NCI-H2107 treated with DMSO at 0.1 percent for 48 hours (cell line): ENCODE results near the gene MEIS2.

Source experiments
- DNase-seq: peaks from one replicate; lab custom pipeline; 2025; ENCODE audit not compliant: unreplicated experiment; lab: John Stamatoyannopoulos, UW

MEIS2 gene

DNA sequence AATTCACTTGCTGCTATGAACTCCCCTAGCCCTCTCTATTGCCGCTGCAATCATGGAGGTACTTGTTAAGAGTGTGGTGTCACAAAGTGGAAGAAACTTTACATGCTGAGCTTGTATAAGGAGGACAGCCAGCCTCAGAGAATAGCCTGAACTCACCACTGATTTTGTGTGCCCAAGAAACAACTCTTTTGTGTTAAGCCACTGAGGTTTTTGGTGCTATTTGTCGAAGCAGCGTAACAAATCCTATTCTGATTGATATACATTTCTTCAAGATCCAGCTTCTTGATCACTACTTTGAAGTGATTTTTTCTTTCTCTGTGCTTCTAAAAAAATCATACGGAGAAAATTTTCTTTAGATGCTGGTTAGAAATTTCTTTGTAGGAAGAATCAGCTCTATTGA lies 132.4 kb downstream of the MEIS2 start:
- DNase-seq: no peak

DNA sequence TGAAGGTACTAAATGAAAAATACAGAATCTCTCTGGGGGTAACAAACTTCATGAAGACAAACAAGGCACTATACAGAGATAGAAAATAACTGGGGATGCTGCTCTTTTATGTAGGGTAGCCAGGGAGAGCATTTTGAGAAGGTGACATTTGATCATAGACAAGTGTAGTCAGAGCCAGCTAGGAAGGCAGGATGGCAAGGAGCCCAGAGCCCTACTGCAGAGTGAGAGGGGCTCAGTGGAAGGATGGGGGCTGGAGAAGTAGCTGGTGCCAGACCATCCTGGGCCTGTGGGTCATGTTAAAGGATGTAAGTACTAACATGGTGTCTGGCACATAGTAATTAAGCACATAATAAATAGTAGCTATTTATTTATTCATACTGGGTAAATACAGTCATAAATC lies 133.6 kb downstream of the MEIS2 start:
- DNase-seq: no peak

DNA sequence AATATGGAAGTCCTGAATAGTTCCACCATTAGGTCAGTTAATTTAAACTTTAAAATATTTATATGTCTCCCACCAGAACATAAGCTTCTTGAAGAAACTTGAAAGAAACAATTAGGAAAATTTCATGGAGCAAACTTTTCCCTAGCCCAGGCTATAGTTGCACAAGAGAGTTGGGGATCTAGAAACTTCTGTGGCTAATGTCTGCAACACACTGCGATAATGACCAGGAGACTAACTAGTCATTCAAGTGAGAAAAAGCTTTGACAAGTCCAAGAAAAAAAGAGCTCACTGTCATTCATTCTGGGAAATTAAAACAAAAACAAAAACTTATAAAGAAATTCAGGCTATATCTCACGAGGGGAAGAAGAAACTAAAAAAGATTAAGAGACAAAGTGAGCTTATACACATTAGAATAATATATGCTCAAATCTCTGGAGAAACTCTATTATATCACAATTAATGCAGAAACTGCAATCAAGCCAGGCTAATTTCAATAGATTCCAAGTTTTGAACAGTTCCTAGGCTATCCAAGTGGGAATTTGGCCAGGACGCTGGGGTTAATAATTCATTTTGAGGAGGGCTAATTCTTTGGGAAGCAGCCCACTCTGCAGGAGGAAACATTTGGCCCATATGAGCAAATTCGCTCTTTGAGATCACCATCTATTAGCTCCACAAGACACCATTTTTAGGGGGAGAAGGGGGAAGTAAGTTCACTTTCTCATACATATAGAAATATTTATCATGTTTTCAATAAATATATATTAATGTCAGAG lies 134.6 kb downstream of the MEIS2 start:
- DNase-seq: no peak

DNA sequence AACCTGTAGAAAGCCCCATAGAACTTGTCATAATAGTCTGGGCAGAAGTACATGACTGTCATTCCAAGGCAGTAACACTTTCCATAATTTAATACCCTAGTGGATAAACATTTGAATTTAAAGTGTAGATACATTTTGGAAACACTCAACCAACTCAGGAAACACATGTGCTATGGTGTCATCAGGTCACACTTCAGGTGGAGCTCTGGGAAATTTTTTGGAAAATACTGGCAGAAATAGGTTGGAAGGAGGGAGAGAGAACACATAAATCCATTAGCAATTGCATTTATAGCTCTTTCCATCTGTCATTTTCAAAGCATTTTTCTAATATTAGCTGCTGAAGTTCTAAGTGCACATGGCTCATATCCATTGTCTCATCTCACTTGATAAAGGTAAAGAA lies 135.7 kb downstream of the MEIS2 start:
- DNase-seq: no peak

DNA sequence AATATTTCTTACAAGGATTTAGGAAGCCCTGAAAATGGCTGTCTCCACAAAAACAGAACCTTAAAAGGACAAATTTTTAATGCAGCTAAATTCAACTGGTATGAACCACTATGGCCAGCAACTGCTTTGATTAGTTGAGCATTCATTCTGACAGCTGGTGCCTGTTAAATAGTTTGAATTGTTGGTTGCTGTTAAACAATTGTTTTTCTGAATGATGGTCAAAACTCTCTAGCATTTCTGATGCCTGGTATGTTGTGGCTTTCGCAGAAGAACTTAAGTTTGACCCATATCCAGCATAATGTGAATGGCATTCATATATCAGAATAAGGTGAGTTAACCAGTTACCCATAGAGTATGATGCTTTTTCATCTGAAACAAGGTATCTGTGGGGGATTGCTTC lies 138.4 kb downstream of the MEIS2 start:
- DNase-seq: no peak

DNA sequence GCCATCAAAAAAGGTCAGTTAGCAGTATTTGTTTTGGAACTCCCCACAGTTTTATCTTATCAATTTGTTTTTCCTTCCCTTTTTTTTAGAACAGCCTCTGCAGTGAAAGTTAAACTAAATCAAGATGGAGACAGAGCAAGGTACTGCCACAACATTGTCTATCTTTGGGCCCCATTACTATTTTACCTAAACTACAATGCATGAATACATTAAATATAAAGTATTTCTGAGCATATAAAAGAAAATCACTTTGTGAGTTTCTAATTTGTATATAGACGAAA lies 139.5 kb downstream of the MEIS2 start:
- DNase-seq: no peak

DNA sequence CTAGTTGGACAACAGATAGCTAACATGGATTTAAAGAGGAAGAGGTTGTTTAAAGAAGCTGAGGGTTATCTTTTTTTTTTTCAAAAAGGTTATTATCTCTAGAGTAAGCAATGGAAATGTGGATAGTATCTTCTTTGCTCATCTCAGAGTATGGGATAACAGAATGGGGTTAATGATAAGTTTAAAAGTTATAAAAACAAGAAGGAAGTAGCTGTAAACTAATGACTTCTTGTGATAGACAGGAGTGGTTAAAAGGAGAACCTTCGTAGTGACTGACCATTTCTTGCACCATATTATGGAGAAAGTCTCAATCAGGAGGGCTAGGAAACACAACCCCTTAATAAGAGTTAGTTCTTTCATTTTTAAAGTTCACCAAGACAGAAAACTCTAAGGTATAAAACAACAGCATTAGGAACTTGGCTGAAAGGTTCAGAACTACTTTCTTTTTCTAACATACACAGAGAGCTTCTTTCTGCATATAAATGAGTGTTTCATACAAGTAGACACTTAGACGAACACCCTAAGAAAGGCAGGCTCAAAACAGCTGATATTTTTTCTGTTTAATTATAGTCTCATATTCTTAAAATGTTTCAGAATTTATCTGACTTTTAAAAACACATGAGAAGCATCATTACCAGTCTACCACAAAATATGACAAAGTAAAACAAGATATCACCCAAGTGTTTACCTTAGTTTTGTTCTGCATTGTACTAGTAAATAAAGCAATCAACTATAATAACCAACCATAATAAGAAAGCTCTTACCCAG lies 140.0 kb downstream of the MEIS2 start:
- no peak for DNase-seq

DNA sequence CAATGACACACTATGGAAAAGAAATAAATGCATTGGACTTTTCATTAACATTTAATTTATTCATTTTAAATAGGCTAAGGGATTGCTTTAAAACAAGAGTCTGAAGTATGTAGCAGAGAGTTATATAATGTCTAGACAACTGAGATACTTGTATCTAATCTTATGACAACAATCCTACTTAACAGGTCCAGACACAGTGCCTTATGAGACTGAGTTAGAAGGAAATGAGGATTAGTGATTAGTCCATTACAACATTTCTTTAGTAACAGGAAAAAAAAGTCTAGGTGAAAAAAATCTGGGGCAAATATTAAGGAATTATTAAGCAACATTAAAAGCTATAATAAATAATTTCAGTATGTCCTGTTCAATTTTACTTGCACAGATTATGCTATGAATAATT lies 140.6 kb downstream of the MEIS2 start:
- no peak for DNase-seq

DNA sequence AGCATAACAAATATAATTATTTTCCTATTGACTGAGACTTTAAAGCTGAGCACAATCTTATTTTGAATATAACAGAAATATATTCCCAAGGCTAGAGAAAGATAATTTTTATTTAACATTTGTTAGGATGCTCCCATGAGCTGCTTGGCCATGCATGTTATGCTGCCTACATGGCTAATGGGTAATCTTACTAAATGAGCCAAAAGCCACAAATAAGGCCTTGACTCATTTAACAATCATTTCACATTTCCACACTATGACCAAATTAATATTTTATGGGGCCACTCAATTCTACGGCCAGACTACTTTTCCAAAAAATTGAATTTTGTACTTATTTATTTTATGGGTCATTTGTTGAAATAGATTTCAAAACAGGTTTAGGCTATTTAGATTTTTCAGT lies 141.7 kb downstream of the MEIS2 start:
- DNase-seq: no peak

DNA sequence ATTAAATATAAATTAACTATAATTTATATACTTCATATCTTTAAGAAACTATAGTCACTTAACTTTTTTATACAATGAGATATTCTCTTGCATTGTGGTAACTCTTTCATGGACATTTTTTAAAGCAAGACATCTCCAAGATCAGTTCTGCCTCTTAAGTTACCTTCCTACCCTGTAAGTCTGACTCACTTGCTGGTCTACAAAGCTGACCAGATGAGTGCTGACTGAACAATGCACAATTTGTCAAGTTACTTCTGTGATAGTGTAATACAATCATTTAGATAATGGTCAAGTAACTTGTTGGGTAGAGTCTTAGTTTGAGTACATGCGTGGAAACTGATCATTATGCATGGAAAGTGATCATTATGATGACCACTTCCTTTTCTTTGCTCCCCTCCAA lies 145.9 kb downstream of the MEIS2 start:
- no peak for DNase-seq

DNA sequence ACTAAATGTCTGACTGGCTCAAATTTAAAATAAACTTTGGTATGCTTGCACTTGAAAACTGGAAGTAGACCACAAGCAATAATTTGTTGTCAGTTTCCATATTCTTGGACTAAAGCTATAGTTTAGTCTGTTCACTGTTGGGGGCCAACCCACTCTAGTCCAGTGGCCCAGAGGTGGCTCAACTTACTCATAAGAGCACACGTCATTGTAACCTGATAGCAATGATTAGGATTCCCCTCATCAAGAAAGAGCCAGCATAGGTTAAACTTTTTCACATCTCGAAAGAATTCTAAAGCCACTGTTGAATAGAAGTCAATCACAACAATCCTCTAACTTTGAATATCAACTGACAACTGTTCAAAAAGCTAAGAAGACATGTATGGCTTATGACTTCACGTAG lies 147.0 kb downstream of the MEIS2 start:
- DNase-seq: no peak

DNA sequence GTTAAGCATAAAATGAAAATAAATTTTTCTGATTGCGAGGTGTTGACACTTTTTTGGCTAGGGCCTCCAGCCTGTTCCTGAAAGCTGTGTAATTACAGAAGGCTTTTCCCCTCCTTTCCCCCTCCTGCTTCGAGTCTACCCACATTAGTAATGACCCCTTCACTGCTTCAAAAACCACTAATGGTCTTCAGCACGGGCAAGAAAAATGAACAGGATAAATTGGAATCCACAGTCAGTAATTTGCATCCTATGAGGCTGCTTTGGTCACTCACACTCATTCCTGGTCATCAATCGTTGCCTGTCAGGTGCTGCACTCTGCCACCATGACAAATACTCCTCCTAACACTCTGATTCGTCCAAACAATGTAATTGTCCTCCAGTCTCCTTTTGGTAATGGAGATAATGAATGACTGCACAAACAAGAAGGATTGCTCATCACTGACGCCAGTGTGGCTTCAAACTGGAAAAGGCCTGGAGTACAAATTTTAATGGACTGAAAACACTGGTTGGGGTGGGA lies 148.6 kb downstream of the MEIS2 start:
- DNase-seq: no peak

DNA sequence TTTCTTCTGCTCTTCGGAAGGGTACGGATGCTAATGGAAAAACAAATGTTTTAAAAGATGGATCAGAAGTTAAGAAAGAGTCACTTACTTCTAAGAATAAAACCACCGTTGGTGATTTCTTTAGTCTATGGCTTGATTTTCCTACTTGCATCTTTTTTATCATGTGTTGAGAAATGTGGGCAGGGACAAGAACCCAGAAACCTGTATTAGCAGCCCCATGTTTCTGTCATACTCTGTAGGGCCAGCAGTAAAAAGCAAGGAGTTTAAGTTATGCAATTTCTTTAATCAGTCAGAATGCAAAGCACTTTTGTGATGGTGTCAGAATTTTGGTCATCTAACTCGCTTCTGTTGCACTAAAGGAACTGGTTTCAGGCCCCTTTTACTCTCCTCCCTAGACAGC lies 150.0 kb downstream of the MEIS2 start:
- no peak for DNase-seq

DNA sequence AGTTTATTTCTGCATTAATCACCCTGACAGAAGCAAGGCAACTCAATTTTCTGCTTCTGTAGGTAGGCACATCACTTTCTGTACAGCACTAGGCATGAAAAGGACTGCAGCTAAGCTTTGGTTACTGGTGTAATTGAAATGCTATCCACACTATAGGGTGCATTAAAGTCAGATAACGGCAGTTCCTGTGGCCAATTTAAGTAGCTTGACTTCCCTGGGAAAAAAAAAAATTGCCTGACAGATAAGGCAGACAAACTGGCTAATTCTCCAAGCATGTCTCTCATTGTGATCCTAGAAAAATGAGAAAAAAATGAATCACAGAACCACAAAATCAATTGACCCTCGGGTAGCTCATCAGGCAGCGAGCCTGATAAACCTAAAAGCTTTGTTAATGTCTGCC lies 151.4 kb downstream of the MEIS2 start:
- DNase-seq: no peak

DNA sequence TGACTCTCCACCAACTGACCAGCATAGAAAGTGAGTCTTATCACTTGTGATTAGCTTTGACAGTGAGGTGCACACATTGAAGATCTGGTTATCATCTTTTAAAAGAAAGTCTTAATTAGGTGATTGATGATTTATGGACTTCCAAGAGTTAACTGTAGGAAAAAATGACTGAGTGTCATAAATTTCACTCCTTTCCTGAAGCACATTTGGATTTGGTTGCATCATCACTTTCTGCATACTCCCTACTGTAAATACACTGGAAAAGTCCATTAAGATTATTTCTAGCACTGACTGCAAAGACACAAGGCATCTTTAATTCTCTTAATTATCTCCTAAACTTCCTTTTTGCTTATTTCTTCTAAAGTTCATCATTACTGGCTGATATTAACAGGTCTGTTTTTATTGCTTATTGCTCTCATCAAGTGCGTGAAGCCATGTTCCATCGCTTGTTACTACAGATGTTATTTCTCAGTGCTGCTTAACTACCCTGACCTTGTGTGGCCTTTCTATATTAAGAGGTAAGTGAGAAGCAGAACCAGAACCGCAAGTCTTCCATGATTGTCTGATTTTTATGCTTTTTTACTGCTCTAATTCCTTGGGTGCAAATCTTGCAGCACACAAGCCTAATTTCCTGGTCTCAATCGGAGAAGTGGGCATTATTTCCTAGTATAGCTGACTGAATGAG lies 153.2 kb downstream of the MEIS2 start:
- no peak for DNase-seq

DNA sequence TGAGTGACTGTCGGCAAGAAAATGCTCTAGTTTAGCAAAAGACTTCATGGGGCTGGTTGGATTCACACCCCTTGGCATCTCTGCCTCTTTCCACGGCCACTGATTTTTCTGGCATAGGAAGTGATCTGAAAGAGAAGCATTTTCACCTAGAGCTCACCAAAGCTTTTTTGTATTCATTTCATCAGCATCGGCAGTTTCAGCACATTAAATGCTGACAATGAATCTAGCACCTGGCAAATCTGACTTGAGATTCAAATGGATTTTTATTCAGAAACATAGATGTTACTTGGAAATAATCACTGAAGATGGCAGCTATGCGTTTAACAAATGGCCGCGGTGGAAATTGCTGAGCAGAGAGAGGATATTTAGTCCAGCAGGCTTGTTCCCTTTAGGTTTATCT lies 155.9 kb downstream of the MEIS2 start:
- no peak for DNase-seq

DNA sequence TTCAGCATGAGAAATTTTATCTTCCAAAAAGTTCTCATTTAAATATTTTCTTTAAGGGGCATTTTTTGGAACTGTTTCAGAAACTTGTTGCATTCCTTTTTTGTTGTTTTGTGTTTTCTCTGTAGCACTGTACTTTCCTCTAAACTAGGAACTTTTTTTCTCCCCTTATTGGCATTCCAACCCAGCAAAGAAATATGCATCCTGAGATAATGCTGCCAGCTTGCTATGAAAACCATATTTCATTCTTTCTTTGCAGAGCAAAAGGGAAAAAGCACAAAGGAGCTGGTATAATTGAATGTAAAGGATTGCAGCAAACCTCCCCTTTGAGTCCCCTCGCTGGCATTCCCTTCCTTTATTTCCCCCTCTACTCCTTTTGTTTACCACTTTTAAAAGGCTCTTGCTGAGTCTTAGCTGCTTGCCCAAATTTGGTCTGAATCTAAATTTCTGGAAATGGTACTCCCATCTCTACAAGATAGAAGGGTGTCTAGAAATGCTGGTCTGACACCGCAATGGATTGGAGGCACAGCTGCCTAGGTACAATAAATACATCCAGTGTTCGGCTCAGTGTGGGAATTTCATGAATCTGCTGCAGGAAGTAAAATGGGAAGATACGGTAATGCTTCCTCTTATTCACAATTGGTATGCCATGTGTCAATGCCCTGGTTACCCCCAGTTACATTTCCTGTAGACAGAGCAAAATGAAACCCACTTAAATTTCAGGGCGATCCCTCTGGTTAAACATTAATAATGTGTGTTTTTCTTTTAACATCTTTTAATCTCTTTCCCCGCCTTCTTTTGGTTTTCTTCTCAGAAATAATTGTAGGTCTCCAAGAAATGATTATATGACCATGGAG lies 156.6 kb downstream of the MEIS2 start:
- no peak for DNase-seq

DNA sequence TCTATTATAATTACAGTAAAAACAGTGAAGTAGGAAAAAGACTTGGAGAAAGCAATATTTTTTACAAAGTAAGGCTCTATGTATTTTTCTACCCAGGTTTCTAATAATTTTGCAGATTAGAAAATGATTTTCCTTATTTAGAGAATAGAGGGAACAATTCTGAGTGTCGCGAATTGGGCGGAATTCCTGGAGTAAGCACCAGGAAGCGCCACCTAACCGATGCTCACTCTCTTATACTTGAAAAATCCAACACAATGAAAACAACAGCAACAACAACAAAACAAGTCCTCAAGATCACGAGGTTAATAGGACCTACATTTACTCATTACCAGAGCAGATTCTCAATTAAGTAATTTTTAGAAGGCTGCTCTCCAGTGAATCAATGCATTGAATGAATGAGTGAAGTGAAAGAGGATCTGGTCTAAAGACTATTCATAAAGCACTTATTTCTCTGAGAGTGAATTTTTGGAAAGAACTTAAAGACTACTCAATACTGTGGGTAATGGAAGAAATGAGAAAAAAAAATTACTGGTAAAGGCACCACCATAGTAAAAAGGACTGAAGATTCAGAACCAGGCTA lies 158.0 kb downstream of the MEIS2 start:
- DNase-seq: no peak

DNA sequence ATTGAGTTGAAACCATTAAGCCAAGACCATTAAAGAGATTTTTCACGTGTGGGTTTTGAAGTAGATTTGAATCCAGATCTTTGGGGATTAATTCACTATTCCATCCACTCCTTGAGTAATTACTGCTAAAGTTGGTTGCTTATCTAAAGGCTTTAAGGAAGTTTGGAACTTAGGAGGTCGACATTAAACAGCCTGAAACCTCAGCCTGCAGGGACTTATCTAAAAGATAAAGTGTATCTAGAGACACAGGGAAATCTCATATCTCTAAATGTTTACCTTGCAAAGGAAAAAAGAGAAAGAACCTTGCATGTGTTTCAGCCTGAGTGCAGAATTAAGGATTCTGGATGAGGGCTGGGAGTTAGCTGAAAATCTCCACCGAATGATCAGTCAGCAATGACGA lies 158.6 kb downstream of the MEIS2 start:
- DNase-seq: no peak

DNA sequence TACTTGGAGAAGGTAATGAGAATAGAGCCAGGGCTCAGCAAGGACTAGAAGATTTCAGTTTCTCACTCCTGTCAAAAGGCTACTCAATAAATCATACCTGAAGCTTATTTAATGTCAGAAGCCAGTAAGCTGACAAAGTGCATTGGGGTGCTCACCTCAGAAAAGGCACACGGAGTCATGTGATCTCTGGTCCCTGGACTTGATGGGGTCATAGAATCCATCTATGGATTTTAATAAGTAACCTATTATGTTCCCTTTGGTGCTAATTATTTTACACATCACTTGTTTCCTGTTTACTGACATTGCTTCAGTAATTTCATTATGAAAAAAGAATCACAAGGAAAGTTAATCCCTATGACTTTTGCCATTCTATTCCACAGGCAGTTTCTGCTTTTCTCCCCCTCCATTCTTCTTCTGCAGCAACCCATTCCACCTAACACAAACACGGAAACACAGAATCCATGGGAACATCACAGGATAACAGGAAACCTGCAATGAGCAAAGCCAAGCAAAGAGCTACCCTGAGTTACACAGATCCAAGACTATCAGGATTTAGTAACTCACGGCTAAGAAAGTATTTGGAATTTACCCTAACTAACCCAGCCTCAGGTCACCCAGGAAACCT lies 159.6 kb downstream of the MEIS2 start:
- DNase-seq: no peak
